ENCODE data around the gene ALOX15. TPM values are rescaled to one million over a fixed set of nuclear protein-coding genes. Genes with fewer than 3 reads are reported as not detected.
"Not testable (repeated sequence)": the region's sequence is repeated elsewhere in the genome, so short reads cannot be mapped to it uniquely, and the experiment has no call there.

Gene ALOX15
- polyA plus RNA-seq, 1 donor from 2014 or later = 0.12 TPM

DNA sequence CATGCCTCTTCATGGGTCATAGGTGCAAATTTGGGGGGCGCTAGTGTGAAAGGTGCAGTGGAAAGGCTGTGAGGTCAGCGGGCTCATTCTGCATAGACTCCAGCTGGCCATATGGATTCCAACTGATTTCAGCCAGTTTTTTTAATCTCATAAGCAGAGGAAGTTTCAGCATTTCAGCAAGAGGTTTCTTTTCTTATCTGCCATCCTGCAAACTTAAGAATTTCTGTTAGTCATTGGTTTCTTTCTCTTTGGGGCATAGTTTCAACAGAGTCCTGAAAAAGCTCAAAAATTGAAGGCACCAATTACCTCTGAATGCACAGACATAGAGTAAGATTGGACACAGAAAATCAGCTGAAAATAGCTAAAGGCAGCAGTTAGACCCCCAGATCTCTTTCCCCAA is 16.2 kb upstream of the ALOX15 start:
- H3K4me3 ChIP-seq (ENCODE audit: low read length) = no peak overlapping the region
- H3F3A ChIP-seq (ENCODE audit: insufficient read depth, low read length, poor library complexity, severe bottlenecking) = no peaks in the 10 kb centered on the region
- no peaks in the 10 kb centered on the region for H3K79me2 ChIP-seq (replicated peaks; ENCODE audit: insufficient read depth, low read length)
- no peaks in the 10 kb centered on the region for H4K20me1 ChIP-seq (ENCODE audit: insufficient read depth)
- no peaks in the 10 kb centered on the region for H3K9me2 ChIP-seq (ENCODE audit: insufficient read depth, low read length)
- TF ChIP-seq, protein P1, sequence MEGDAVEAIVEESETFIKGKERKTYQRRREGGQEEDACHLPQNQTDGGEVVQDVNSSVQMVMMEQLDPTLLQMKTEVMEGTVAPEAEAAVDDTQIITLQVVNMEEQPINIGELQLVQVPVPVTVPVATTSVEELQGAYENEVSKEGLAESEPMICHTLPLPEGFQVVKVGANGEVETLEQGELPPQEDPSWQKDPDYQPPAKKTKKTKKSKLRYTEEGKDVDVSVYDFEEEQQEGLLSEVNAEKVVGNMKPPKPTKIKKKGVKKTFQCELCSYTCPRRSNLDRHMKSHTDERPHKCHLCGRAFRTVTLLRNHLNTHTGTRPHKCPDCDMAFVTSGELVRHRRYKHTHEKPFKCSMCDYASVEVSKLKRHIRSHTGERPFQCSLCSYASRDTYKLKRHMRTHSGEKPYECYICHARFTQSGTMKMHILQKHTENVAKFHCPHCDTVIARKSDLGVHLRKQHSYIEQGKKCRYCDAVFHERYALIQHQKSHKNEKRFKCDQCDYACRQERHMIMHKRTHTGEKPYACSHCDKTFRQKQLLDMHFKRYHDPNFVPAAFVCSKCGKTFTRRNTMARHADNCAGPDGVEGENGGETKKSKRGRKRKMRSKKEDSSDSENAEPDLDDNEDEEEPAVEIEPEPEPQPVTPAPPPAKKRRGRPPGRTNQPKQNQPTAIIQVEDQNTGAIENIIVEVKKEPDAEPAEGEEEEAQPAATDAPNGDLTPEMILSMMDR (IDR thresholded peaks at IDR 0.05; ENCODE audit: poor library complexity, severe bottlenecking) = no peak
- TF ChIP-seq SMC3 (conservative IDR thresholded peaks at IDR 0.05; ENCODE audit: poor library complexity) (no peak), RAD21 (conservative IDR thresholded peaks at IDR 0.05) (no peak), POLR2AphosphoS5 (IDR thresholded peaks at IDR 0.05) (no peak), TAF1 (IDR thresholded peaks at IDR 0.05; ENCODE audit: low read depth) (no peak), EP300 (conservative IDR thresholded peaks at IDR 0.05; ENCODE audit: poor library complexity, severe bottlenecking) (no peak)
- TF ChIP-seq, protein P2, sequence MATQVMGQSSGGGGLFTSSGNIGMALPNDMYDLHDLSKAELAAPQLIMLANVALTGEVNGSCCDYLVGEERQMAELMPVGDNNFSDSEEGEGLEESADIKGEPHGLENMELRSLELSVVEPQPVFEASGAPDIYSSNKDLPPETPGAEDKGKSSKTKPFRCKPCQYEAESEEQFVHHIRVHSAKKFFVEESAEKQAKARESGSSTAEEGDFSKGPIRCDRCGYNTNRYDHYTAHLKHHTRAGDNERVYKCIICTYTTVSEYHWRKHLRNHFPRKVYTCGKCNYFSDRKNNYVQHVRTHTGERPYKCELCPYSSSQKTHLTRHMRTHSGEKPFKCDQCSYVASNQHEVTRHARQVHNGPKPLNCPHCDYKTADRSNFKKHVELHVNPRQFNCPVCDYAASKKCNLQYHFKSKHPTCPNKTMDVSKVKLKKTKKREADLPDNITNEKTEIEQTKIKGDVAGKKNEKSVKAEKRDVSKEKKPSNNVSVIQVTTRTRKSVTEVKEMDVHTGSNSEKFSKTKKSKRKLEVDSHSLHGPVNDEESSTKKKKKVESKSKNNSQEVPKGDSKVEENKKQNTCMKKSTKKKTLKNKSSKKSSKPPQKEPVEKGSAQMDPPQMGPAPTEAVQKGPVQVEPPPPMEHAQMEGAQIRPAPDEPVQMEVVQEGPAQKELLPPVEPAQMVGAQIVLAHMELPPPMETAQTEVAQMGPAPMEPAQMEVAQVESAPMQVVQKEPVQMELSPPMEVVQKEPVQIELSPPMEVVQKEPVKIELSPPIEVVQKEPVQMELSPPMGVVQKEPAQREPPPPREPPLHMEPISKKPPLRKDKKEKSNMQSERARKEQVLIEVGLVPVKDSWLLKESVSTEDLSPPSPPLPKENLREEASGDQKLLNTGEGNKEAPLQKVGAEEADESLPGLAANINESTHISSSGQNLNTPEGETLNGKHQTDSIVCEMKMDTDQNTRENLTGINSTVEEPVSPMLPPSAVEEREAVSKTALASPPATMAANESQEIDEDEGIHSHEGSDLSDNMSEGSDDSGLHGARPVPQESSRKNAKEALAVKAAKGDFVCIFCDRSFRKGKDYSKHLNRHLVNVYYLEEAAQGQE (IDR thresholded peaks at IDR 0.05; ENCODE audit: borderline replicate concordance) = no peak
- no peak overlapping the region for H3K4me2 ChIP-seq (ENCODE audit: low read length)
- H2AFZ ChIP-seq (ENCODE audit: low read depth, low read length) = no peak overlapping the region
- no peaks in the 10 kb centered on the region for H3K9me3 ChIP-seq (ENCODE audit: low read length)
- H3K27me3 ChIP-seq (ENCODE audit: insufficient read depth, low read depth, low read length) = no peaks in the 10 kb centered on the region
- H3K36me3 ChIP-seq (ENCODE audit: insufficient read depth, low read length) = no peaks in the 10 kb centered on the region
- no peak overlapping the region for H3K27ac ChIP-seq (ENCODE audit: low read length)
- H3K9ac ChIP-seq (ENCODE audit: low read length) = no peak overlapping the region

DNA sequence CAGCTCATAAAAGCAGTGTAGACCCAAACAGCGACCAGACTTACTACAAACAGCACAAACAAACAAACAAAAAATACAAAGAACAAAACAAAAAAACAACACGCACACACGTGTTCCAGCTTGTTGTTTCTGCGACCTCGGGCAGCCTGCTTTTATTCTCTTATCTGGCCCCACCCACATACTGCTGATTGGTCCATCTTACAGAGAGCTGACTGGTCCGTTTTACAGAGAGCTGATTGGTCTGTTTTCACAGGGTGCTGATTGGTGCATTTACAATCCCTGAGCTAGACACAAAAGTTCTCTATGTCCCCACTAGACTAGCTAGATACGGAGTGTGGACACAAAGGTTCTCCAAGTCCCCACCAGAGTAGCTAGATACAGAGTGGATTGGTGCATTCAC is 14.5 kb upstream of the ALOX15 start:
- not testable (repeated sequence) for H3K36me3 ChIP-seq (ENCODE audit: insufficient read depth, low read length); H3K79me2 ChIP-seq (replicated peaks; ENCODE audit: insufficient read depth, low read length); H3K9me3 ChIP-seq (ENCODE audit: low read length); H3K9me2 ChIP-seq (ENCODE audit: insufficient read depth, low read length); H3K4me2 ChIP-seq (ENCODE audit: low read length); H3K4me3 ChIP-seq (ENCODE audit: low read length); H3K9ac ChIP-seq (ENCODE audit: low read length); H3K27ac ChIP-seq (ENCODE audit: low read length); H3K27me3 ChIP-seq (ENCODE audit: insufficient read depth, low read depth, low read length); H3F3A ChIP-seq (ENCODE audit: insufficient read depth, low read length, poor library complexity, severe bottlenecking); H2AFZ ChIP-seq (ENCODE audit: low read depth, low read length); H4K20me1 ChIP-seq (ENCODE audit: insufficient read depth)

DNA sequence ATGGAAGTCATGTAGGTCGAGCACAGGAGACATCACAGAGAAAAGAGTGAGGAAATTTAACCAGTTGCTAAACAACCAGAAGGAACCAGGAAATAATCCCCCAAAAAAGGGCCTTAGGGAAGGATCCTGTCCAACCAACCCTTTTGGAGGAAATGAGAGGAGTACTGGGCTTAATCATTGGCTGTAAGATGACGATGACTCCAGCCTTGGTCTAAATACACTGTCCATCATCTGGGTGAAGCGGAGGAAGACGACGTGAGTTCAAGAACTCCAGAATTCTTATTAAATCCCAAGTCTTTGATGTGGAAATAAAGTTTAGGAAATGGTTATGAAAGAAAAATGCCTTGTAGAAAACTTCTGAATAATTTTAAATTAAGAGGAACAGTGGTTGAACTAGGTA is 11.5 kb upstream of the ALOX15 start:
- Histone ChIP-seq H3K4me2 (ENCODE audit: low read length) (no peak overlapping the region), H3K36me3 (ENCODE audit: insufficient read depth, low read length) (no peaks in the 10 kb centered on the region), H3K9ac (ENCODE audit: low read length) (no peak overlapping the region), H3K79me2 (replicated peaks; ENCODE audit: insufficient read depth, low read length) (no peaks in the 10 kb centered on the region), H3K9me2 (ENCODE audit: insufficient read depth, low read length) (no peaks in the 10 kb centered on the region), H2AFZ (ENCODE audit: low read depth, low read length) (no peak overlapping the region), H3F3A (ENCODE audit: insufficient read depth, low read length, poor library complexity, severe bottlenecking) (no peaks in the 10 kb centered on the region), H4K20me1 (ENCODE audit: insufficient read depth) (no peaks in the 10 kb centered on the region), H3K27me3 (ENCODE audit: insufficient read depth, low read depth, low read length) (no peaks in the 10 kb centered on the region), H3K4me3 (ENCODE audit: low read length) (no peak overlapping the region), H3K27ac (ENCODE audit: low read length) (no peak overlapping the region), H3K9me3 (ENCODE audit: low read length) (no peaks in the 10 kb centered on the region)
- TF ChIP-seq SMC3 (conservative IDR thresholded peaks at IDR 0.05; ENCODE audit: poor library complexity) = no peak
- TF ChIP-seq EP300 (conservative IDR thresholded peaks at IDR 0.05; ENCODE audit: poor library complexity, severe bottlenecking) = no peak
- no peak for TF ChIP-seq POLR2AphosphoS5 (IDR thresholded peaks at IDR 0.05)
- TF ChIP-seq, protein P1 (IDR thresholded peaks at IDR 0.05; ENCODE audit: poor library complexity, severe bottlenecking) = no peak
- no peak for TF ChIP-seq TAF1 (IDR thresholded peaks at IDR 0.05; ENCODE audit: low read depth)
- TF ChIP-seq EZH2 (IDR thresholded peaks at IDR 0.05; ENCODE audit: borderline replicate concordance, insufficient read depth, low read length, poor library complexity, severe bottlenecking) = no peak
- TF ChIP-seq RAD21 (conservative IDR thresholded peaks at IDR 0.05) = no peak
- TF ChIP-seq, protein P2 (IDR thresholded peaks at IDR 0.05; ENCODE audit: borderline replicate concordance) = no peak
- no peak for TF ChIP-seq MXI1 (conservative IDR thresholded peaks at IDR 0.05; ENCODE audit: poor library complexity, severe bottlenecking)

Measured in neural cell (in vitro differentiated cells).